Keratinocyte (primary cell): ENCODE data around the gene TPI1.

Experiments
- EZH2 ChIP-seq: IDR thresholded peaks from one replicate; pipeline ENCODE4 v1.6.1; 2012; ENCODE audit warnings: inconsistent platforms, mild to moderate bottlenecking, low read length, moderate library complexity
- TF ChIP-seq, protein P1 (sequence below), 3 experiments: IDR thresholded peaks in 1 of 3; conservative IDR thresholded peaks in 1 of 3; optimal IDR thresholded peaks in 1 of 3; 2 replicates in 2 of 3; 3 replicates in 1 of 3; pipeline versions ENCODE3 to v1.5.1; 2011; ENCODE audit warnings: low read length in 3 of 3, mild to moderate bottlenecking in 3 of 3, moderate library complexity in 2 of 3, control low read depth in 1 of 3, inconsistent platforms in 1 of 3; ENCODE audit not compliant: insufficient read depth in 2 of 3; ENCODE audit errors: extremely low read depth in 1 of 3

DNA sequence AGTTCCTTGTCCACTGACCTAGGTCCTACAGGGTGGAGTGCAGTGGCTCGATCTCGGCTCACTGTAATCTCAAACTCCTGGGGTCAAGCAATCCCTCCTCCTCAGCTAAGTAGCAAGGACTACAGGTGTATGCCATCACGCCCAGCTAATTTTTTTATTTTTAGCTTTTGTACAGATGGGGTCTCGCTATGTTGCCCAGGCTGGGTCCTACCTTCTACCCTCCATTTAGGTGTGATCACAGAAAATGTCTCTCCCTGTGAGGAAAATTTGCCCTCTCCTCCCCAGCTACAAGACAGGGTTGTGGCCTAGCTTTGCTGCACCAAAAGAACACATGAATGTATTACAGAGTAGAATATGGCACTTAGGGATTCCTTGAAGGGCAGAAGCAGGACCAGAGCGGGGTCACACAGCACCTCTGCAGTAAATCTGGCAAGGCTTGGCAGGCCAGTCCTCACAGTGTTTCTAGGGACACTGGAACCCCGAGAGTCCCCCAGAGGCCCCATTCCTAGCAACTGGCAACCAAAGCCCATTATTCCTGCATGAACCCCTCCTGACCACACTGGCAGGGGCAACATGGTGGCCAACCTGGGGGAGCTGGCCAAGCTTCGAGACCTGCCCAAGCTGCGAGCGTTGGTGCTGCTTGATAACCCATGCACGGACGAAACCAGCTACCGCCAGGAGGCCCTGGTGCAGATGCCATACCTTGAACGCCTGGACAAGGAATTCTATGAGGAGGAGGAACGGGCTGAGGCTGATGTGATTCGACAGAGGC, 45.0 kb downstream of the TPI1 start:
- TF ChIP-seq EZH2, result no peak
- TF ChIP-seq, protein P1, sequence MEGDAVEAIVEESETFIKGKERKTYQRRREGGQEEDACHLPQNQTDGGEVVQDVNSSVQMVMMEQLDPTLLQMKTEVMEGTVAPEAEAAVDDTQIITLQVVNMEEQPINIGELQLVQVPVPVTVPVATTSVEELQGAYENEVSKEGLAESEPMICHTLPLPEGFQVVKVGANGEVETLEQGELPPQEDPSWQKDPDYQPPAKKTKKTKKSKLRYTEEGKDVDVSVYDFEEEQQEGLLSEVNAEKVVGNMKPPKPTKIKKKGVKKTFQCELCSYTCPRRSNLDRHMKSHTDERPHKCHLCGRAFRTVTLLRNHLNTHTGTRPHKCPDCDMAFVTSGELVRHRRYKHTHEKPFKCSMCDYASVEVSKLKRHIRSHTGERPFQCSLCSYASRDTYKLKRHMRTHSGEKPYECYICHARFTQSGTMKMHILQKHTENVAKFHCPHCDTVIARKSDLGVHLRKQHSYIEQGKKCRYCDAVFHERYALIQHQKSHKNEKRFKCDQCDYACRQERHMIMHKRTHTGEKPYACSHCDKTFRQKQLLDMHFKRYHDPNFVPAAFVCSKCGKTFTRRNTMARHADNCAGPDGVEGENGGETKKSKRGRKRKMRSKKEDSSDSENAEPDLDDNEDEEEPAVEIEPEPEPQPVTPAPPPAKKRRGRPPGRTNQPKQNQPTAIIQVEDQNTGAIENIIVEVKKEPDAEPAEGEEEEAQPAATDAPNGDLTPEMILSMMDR (optimal IDR thresholded peaks at IDR 0.05 in 1 of 3, IDR thresholded peaks at IDR 0.05 in 1 of 3, conservative IDR thresholded peaks at IDR 0.05 in 1 of 3; ENCODE audit: extremely low read depth in 1 of 3, insufficient read depth in 2 of 3, low read length in 3 of 3), result no peak
